Astrocyte (in vitro differentiated cells and primary cell): Measurements from ENCODE around the gene C6orf89. TPM values are rescaled to one million over a fixed set of nuclear protein-coding genes. Genes with fewer than 3 reads are reported as not detected.

Source experiments
- DNase-seq: peaks from one replicate; pipeline ENCODE4 v3.0.0-alpha.2; 2010; ENCODE audit warnings: low read depth
- FAIRE-seq: peaks from 2 replicates; lab custom pipeline; 2011; peaks lifted over from hg19 to GRCh38; lab: Jason Lieb, UNC
- H2AFZ ChIP-seq: 2 replicates; pipeline ENCODE4 v1.6.0; 2012; ENCODE audit warnings: low read depth, low read length, inconsistent platforms
- H3K27ac ChIP-seq: 2 replicates; pipeline ENCODE4 v1.5.1; 2011; ENCODE audit warnings: low read depth, low read length, inconsistent platforms
- H3K27me3 ChIP-seq: 2 replicates; pipeline ENCODE4 v1.6.0; 2011; ENCODE audit warnings: low read length, inconsistent platforms; ENCODE audit not compliant: insufficient read depth
- H3K36me3 ChIP-seq: 2 replicates; pipeline ENCODE4 v1.5.1; 2011; ENCODE audit warnings: low read length, inconsistent platforms; ENCODE audit not compliant: insufficient read depth
- H3K4me1 ChIP-seq: 2 replicates; pipeline ENCODE4 v1.5.1; 2011; ENCODE audit warnings: low read length, inconsistent platforms; ENCODE audit not compliant: insufficient read depth
- H3K4me2 ChIP-seq: 2 replicates; pipeline ENCODE4 v1.6.0; 2012; ENCODE audit warnings: low read length, inconsistent platforms
- H3K4me3 ChIP-seq: 2 replicates; pipeline ENCODE4 v1.5.1; 2011; ENCODE audit warnings: low read depth, mild to moderate bottlenecking, low read length, inconsistent platforms; ENCODE audit not compliant: insufficient read depth
- H3K79me2 ChIP-seq: 2 replicates; pipeline ENCODE4 v1.6.0; 2012; ENCODE audit warnings: mild to moderate bottlenecking, low read length, inconsistent platforms; ENCODE audit not compliant: insufficient read depth
- H3K9ac ChIP-seq: 2 replicates; pipeline ENCODE4 v1.6.0; 2012; ENCODE audit warnings: mild to moderate bottlenecking, low read length, inconsistent platforms
- H3K9me3 ChIP-seq: 2 replicates; pipeline ENCODE4 v1.5.1; 2012; ENCODE audit warnings: low read depth, mild to moderate bottlenecking, low read length, inconsistent platforms; ENCODE audit not compliant: insufficient read depth
- H4K20me1 ChIP-seq: 2 replicates; pipeline ENCODE4 v1.6.0; 2012; ENCODE audit warnings: low read length, inconsistent platforms; ENCODE audit not compliant: insufficient read depth
- H3K27ac Mint-ChIP-seq: one replicate; pipeline ENCODE4 v1.8.0; 2021; ENCODE audit warnings: mild to moderate bottlenecking, mixed read lengths; ENCODE audit not compliant: unreplicated experiment
- H3K27me3 Mint-ChIP-seq: one replicate; pipeline ENCODE4 v1.8.0; 2021; ENCODE audit warnings: low read depth, mixed read lengths; ENCODE audit not compliant: unreplicated experiment
- H3K36me3 Mint-ChIP-seq: one replicate; pipeline ENCODE4 v1.8.0; 2021; ENCODE audit warnings: low read depth, mixed read lengths; ENCODE audit not compliant: unreplicated experiment
- H3K4me1 Mint-ChIP-seq: one replicate; pipeline ENCODE4 v1.8.0; 2021; ENCODE audit warnings: low read depth, mixed read lengths; ENCODE audit not compliant: unreplicated experiment
- H3K4me3 Mint-ChIP-seq: one replicate; pipeline ENCODE4 v1.8.0; 2021; ENCODE audit warnings: mild to moderate bottlenecking, moderate library complexity, mixed read lengths; ENCODE audit not compliant: unreplicated experiment
- H3K9me3 Mint-ChIP-seq: one replicate; pipeline ENCODE4 v1.8.0; 2021; ENCODE audit warnings: mild to moderate bottlenecking, mixed read lengths; ENCODE audit not compliant: unreplicated experiment
- CTCF ChIP-seq: IDR thresholded peaks from 2 replicates; pipeline ENCODE4 v1.5.1; 2011; ENCODE audit warnings: low read depth, mild to moderate bottlenecking, inconsistent platforms, low read length, moderate library complexity; ENCODE audit not compliant: insufficient read depth
- EZH2 ChIP-seq: IDR thresholded peaks from 2 replicates; pipeline ENCODE4 v1.6.1; 2012; ENCODE audit warnings: mild to moderate bottlenecking, low read length, inconsistent platforms; ENCODE audit not compliant: insufficient read depth
- total RNA-seq: library from RNA; stranded (reverse); gene quantifications from 2 replicates; pipeline ENCODE4 v1.2.1, GENCODE V29; 2021

Gene C6orf89
- total RNA-seq, 1 donor from 2014 or later, result 37.8 TPM

GRCh38 chr6:36917541-36918193 is 31.9 kb downstream of the C6orf89 start:
- H3K27ac ChIP-seq, result no peak overlapping the region
- H3K9ac ChIP-seq, result no peak overlapping the region
- FAIRE-seq, result no peak

DNA sequence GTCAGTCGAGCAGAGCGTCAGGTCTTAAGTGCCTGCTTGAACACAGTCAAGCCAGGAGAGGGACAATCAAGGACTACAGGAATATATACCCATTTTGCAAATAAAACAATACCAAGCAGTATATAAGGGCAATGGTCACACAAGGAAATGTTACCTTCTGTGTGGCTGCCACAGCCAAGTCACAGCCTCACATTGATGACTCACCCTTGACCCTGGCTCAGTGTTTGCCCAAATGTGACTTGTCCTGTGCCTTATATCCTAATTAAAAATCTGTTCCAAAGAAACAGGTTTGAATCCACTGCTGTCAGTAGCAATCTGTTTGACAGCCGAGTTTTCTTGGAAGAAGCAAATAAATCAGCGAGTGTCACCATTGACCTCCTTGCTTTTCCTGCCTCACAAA is 34.3 kb downstream of the C6orf89 start:
- Mint-ChIP-seq H3K27ac (no peak overlapping the region), H3K27me3 (no peaks in the 10 kb centered on the region), H3K9me3 (no peaks in the 10 kb centered on the region), H3K4me3 (no peak overlapping the region), H3K4me1 (peaks cover 35% of the 10 kb centered on the region), H3K36me3 (peaks cover 15% of the 10 kb centered on the region)
- no peaks in the 10 kb centered on the region for H3K79me2 ChIP-seq
- no peak overlapping the region for H3K9ac ChIP-seq
- no peak overlapping the region for H3K4me3 ChIP-seq
- no peak overlapping the region for H2AFZ ChIP-seq
- no peaks in the 10 kb centered on the region for H3K27me3 ChIP-seq
- no peak for TF ChIP-seq EZH2
- TF ChIP-seq CTCF, result no peak
- H3K4me2 ChIP-seq, result no peak overlapping the region
- H4K20me1 ChIP-seq, result peaks cover 11% of the 10 kb centered on the region
- no peak overlapping the region for H3K27ac ChIP-seq
- peaks cover 7% of the 10 kb centered on the region for H3K4me1 ChIP-seq
- peaks cover 12% of the 10 kb centered on the region for H3K36me3 ChIP-seq
- H3K9me3 ChIP-seq, result no peaks in the 10 kb centered on the region
- DNase-seq (no peak), FAIRE-seq (no peak)

More at GRCh38 chr6:36917541-36918193, 31.9 kb downstream of the C6orf89 start:
- H3K27ac Mint-ChIP-seq, result peak overlapping the region; percentile 58
- Histone ChIP-seq H3K27me3 (no peaks in the 10 kb centered on the region), H2AFZ (no peak overlapping the region), H3K4me2 (no peak overlapping the region), H3K4me3 (no peak overlapping the region), H4K20me1 (peaks cover 32% of the 10 kb centered on the region), H3K4me1 (peaks cover 14% of the 10 kb centered on the region), H3K79me2 (no peaks in the 10 kb centered on the region), H3K36me3 (peaks cover 10% of the 10 kb centered on the region), H3K9me3 (no peaks in the 10 kb centered on the region)
- peaks cover 42% of the 10 kb centered on the region for H3K4me1 Mint-ChIP-seq
- H3K4me3 Mint-ChIP-seq, result no peak overlapping the region
- peaks cover 18% of the 10 kb centered on the region for H3K36me3 Mint-ChIP-seq
- TF ChIP-seq CTCF, result no peak
- no peak for TF ChIP-seq EZH2
- no peaks in the 10 kb centered on the region for H3K27me3 Mint-ChIP-seq
- H3K9me3 Mint-ChIP-seq, result no peaks in the 10 kb centered on the region
- DNase-seq, result peak; percentile 71

- Histone ChIP-seq H3K4me1 (peaks cover 7% of the 10 kb centered on the region), H3K4me2 (no peak overlapping the region), H4K20me1 (peaks cover 7% of the 10 kb centered on the region), H3K4me3 (no peak overlapping the region), H3K36me3 (peaks cover 17% of the 10 kb centered on the region), H2AFZ (no peak overlapping the region), H3K9ac (no peak overlapping the region), H3K27ac (no peak overlapping the region), H3K9me3 (no peaks in the 10 kb centered on the region), H3K79me2 (no peaks in the 10 kb centered on the region), H3K27me3 (no peaks in the 10 kb centered on the region)
- no peak overlapping the region for H3K27ac Mint-ChIP-seq
- no peak for FAIRE-seq
- H3K27me3 Mint-ChIP-seq, result no peaks in the 10 kb centered on the region
- H3K36me3 Mint-ChIP-seq, result peaks cover 12% of the 10 kb centered on the region
- no peaks in the 10 kb centered on the region for H3K9me3 Mint-ChIP-seq
- peaks cover 37% of the 10 kb centered on the region for H3K4me1 Mint-ChIP-seq
- no peak overlapping the region for H3K4me3 Mint-ChIP-seq
- no peak for TF ChIP-seq EZH2
- no peak for TF ChIP-seq CTCF
- no peak for DNase-seq
These were observed 34.8 kb downstream of the C6orf89 start for GRCh38 chr6:36920546-36920945.
